Brain microvascular endothelial cell (primary cell): ENCODE data around the gene BPIFB6.

Experiments used
- DNase-seq: peaks from one replicate; pipeline ENCODE4 v3.0.0-alpha.2; 2020
- H3K27ac ChIP-seq: fragments of 250-450 bp; sonication (Bioruptor Pico); 2 replicates; pipeline ENCODE4 v1.5.1; 2020; ENCODE audit warnings: mild to moderate bottlenecking, moderate library complexity
- H3K27me3 ChIP-seq: fragments of 250-450 bp; sonication (Bioruptor Pico); replicated peaks from 2 replicates; pipeline ENCODE4 v1.5.1; 2020; ENCODE audit warnings: mild to moderate bottlenecking
- H3K36me3 ChIP-seq: fragments of 250-450 bp; sonication (Bioruptor Pico); replicated peaks from 2 replicates; pipeline ENCODE4 v1.5.1; 2020; ENCODE audit warnings: mild to moderate bottlenecking
- H3K4me3 ChIP-seq: 2 replicates; pipeline ENCODE4 v1.5.1; 2011; ENCODE audit warnings: low read depth, mild to moderate bottlenecking, control low read depth, low read length, moderate library complexity
- CTCF ChIP-seq: IDR thresholded peaks from 2 replicates; pipeline ENCODE4 v1.5.1; 2011; ENCODE audit warnings: low read depth, mild to moderate bottlenecking, moderate library complexity, low read length, control low read depth, inconsistent platforms; ENCODE audit errors: missing control alignments
- in situ Hi-C: cut with HindIII; loops from 2 replicates; pipeline ENCODE4 v1.10.0; 2017; ENCODE audit warnings: low sequenced_read_pairs, low pct_ligation_motif_present

The BPIFB6 gene

GRCh38 chr20:33009214-33010132, 22.0 kb upstream of the BPIFB6 start:
- Histone ChIP-seq H3K36me3 (no peaks in the 10 kb centered on the region), H3K27me3 (no peaks in the 10 kb centered on the region), H3K27ac (no peak overlapping the region), H3K4me3 (no peak overlapping the region)
- no peak for TF ChIP-seq CTCF
- in situ Hi-C loops: no loop called here
- DNase-seq: no peak

- H3K27me3 ChIP-seq: no peaks in the 10 kb centered on the region
- TF ChIP-seq CTCF: no peak
Observed at GRCh38 chr20:33010133-33010504, 21.3 kb upstream of the BPIFB6 start.

GRCh38 chr20:33010674-33011449, 20.6 kb upstream of the BPIFB6 start:
- no peaks in the 10 kb centered on the region for H3K36me3 ChIP-seq
- in situ Hi-C loops: no loop called here
- no peak for DNase-seq
- no peak overlapping the region for H3K27ac ChIP-seq
- TF ChIP-seq CTCF: no peak
- no peak overlapping the region for H3K4me3 ChIP-seq
- no peaks in the 10 kb centered on the region for H3K27me3 ChIP-seq

More at GRCh38 chr20:33010133-33010504, 21.3 kb upstream of the BPIFB6 start:
- H3K36me3 ChIP-seq: no peaks in the 10 kb centered on the region
- H3K27ac ChIP-seq: no peak overlapping the region
- H3K4me3 ChIP-seq: no peak overlapping the region
- in situ Hi-C loops: no loop called here
- DNase-seq: no peak

GRCh38 chr20:33012327-33013189, 18.9 kb upstream of the BPIFB6 start:
- in situ Hi-C loops: no loop called here
- H3K36me3 ChIP-seq: no peaks in the 10 kb centered on the region
- H3K27ac ChIP-seq: no peak overlapping the region
- DNase-seq: no peak
- H3K4me3 ChIP-seq: no peak overlapping the region
- TF ChIP-seq CTCF: no peak
- H3K27me3 ChIP-seq: no peaks in the 10 kb centered on the region

GRCh38 chr20:33013701-33014326, 17.6 kb upstream of the BPIFB6 start:
- no peaks in the 10 kb centered on the region for H3K36me3 ChIP-seq
- in situ Hi-C loops: no loop called here
- H3K27ac ChIP-seq: no peak overlapping the region
- H3K4me3 ChIP-seq: no peak overlapping the region
- no peak for TF ChIP-seq CTCF
- no peak for DNase-seq
- no peaks in the 10 kb centered on the region for H3K27me3 ChIP-seq
